Breast epithelium (tissue), 3 donors: ENCODE measurements around the gene FER.
"Not testable (repeated sequence)": the region's sequence is repeated elsewhere in the genome, so short reads cannot be mapped to it uniquely, and the experiment has no call there.

Experiments used
- CTCF ChIP-seq, 3 donors: fragments of 450-650 bp; IDR thresholded peaks; one replicate each; pipeline ENCODE4 v1.5.1; 2016 to 2017; ENCODE audit warnings: antibody characterized with exemption in 3 of 3, mild to moderate bottlenecking in 3 of 3, moderate library complexity in 3 of 3
- POLR2A ChIP-seq: fragments of 450-650 bp; IDR thresholded peaks from one replicate; pipeline ENCODE4 v1.6.1; 2016; ENCODE audit warnings: antibody characterized with exemption, mild to moderate bottlenecking, moderate library complexity

DNA sequence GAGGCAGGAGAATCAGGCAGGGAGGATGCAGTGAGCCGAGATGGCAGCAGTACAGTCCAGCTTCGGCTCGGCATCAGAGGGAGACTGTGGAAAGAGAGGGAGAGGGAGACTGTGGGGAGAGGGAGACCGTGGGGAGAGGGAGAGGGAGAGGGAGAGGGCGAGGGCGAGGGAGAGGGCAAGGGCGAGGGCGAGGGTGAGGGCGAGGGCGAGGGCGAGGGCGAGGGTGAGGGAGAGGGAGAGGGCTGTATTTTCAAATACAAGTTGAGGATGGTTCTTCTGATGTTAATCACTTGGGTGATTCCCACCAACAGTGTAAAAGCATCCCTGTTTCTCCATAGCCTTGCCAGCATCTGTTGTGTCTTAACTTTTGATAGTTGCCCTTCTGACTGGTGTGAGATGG, 245.7 kb downstream of the FER start:
- not testable (repeated sequence) for TF ChIP-seq CTCF (IDR thresholded peaks at IDR 0.05); POLR2A
